Measurements from ENCODE around the gene MEGF8. TPM values are rescaled to one million over a fixed set of nuclear protein-coding genes. Genes with fewer than 3 reads are reported as not detected.

The MEGF8 gene
- total and polyA plus RNA-seq, 4 donors, result 6.0 to 21.7 (median 11.1) TPM

- TF ChIP-seq CTCF (IDR thresholded peaks at IDR 0.05; ENCODE audit: control extremely low read depth, extremely low read depth), result no peak
- no peak overlapping the region for H3K27ac ChIP-seq (ENCODE audit: low read depth in 1 of 2, low read length in 1 of 2)
- DNase-seq (no peak), ATAC-seq (ENCODE audit: insufficient read depth, low FRiP score) (no peak)
- no peak overlapping the region for H3K4me3 ChIP-seq
- no peaks in the 10 kb centered on the region for H3K9me3 ChIP-seq (ENCODE audit: control insufficient read depth in 4 of 4, insufficient read depth in 3 of 4, low read length in 3 of 4)
- H3K36me3 ChIP-seq (ENCODE audit: control insufficient read depth in 4 of 4, insufficient read depth in 4 of 4, low read length in 4 of 4), result peaks cover 8 to 37% (median 10%) of the 10 kb centered on the region in 4 donors
- no peaks in the 10 kb centered on the region for H3K4me1 ChIP-seq (ENCODE audit: control insufficient read depth in 5 of 5, insufficient read depth in 5 of 5, low read length in 5 of 5)
- H3K27me3 ChIP-seq (ENCODE audit: control insufficient read depth in 3 of 3, insufficient read depth in 3 of 3, low read length in 2 of 3), result no peaks in the 10 kb centered on the region
- H3K9ac ChIP-seq (ENCODE audit: insufficient read depth in 1 of 2, low read length in 2 of 2), result no peak overlapping the region
- 96 to 97% methylated on average over 15 of the region's 15 CpGs for WGBS, 2 donors
These were observed 31.3 kb downstream of the MEGF8 start for GRCh38 chr19:42356686-42357085.

GRCh38 chr19:42357290-42357689 lies 31.9 kb downstream of the MEGF8 start:
- H3K4me1 ChIP-seq (ENCODE audit: control insufficient read depth in 5 of 5, insufficient read depth in 5 of 5, low read length in 5 of 5), result no peaks in the 10 kb centered on the region
- H3K27me3 ChIP-seq (ENCODE audit: control insufficient read depth in 3 of 3, insufficient read depth in 3 of 3, low read length in 2 of 3), result no peaks in the 10 kb centered on the region
- TF ChIP-seq CTCF (IDR thresholded peaks at IDR 0.05; ENCODE audit: control extremely low read depth, extremely low read depth), result no peak
- H3K9me3 ChIP-seq (ENCODE audit: control insufficient read depth in 4 of 4, insufficient read depth in 3 of 4, low read length in 3 of 4), result no peaks in the 10 kb centered on the region
- no peak overlapping the region for H3K4me3 ChIP-seq
- H3K9ac ChIP-seq (ENCODE audit: insufficient read depth in 1 of 2, low read length in 2 of 2), result no peak overlapping the region
- peaks cover 8 to 37% (median 10%) of the 10 kb centered on the region in 4 donors for H3K36me3 ChIP-seq (ENCODE audit: control insufficient read depth in 4 of 4, insufficient read depth in 4 of 4, low read length in 4 of 4)
- 93 to 94% methylated on average over 12 of the region's 12 CpGs for WGBS, 2 donors
- H3K27ac ChIP-seq (ENCODE audit: low read depth in 1 of 2, low read length in 1 of 2), result no peak overlapping the region
- ATAC-seq (ENCODE audit: insufficient read depth, low FRiP score), result no peak
- DNase-seq, result no peak

GRCh38 chr19:42360787-42361544 lies 35.5 kb downstream of the MEGF8 start:
- no peak for DNase-seq
- H3K36me3 ChIP-seq (ENCODE audit: control insufficient read depth in 4 of 4, insufficient read depth in 4 of 4, low read length in 4 of 4), result peaks cover 6 to 26% (median 22%) of the 10 kb centered on the region in 4 donors
- H3K27me3 ChIP-seq (ENCODE audit: control insufficient read depth in 3 of 3, insufficient read depth in 3 of 3, low read length in 2 of 3), result no peaks in the 10 kb centered on the region
- H3K4me1 ChIP-seq (ENCODE audit: control insufficient read depth in 5 of 5, insufficient read depth in 5 of 5, low read length in 5 of 5), result no peaks in the 10 kb centered on the region
- 87 to 92% methylated on average over 16 of the region's 16 CpGs for WGBS, 2 donors
- H3K9me3 ChIP-seq (ENCODE audit: control insufficient read depth in 4 of 4, insufficient read depth in 3 of 4, low read length in 3 of 4), result peaks cover 0 to 5% (median 0%) of the 10 kb centered on the region in 4 donors
- no peak overlapping the region for H3K9ac ChIP-seq (ENCODE audit: insufficient read depth in 1 of 2, low read length in 2 of 2)
- TF ChIP-seq CTCF (IDR thresholded peaks at IDR 0.05; ENCODE audit: control extremely low read depth, extremely low read depth), result no peak
- no peak for ATAC-seq (ENCODE audit: insufficient read depth, low FRiP score)
- H3K27ac ChIP-seq (ENCODE audit: low read depth in 1 of 2, low read length in 1 of 2), result no peak overlapping the region
- no peak overlapping the region for H3K4me3 ChIP-seq

All from lung (tissue), 12 donors.